GM10266 (cell line): Measurements from ENCODE around the gene APOF.
"Not testable (repeated sequence)": the region's sequence is repeated elsewhere in the genome, so short reads cannot be mapped to it uniquely, and the experiment has no call there.

Experiments
- DNase-seq: peaks from one replicate; pipeline ENCODE4 v3.0.0; 2012; ENCODE audit errors: extremely low spot score
- TF ChIP-seq, protein P1 (sequence below): IDR thresholded peaks from 2 replicates; pipeline ENCODE4 v1.5.1; 2012; ENCODE audit warnings: mild to moderate bottlenecking, low read depth; ENCODE audit not compliant: control insufficient read depth, insufficient read depth; ENCODE audit errors: missing control alignments

Gene APOF

DNA sequence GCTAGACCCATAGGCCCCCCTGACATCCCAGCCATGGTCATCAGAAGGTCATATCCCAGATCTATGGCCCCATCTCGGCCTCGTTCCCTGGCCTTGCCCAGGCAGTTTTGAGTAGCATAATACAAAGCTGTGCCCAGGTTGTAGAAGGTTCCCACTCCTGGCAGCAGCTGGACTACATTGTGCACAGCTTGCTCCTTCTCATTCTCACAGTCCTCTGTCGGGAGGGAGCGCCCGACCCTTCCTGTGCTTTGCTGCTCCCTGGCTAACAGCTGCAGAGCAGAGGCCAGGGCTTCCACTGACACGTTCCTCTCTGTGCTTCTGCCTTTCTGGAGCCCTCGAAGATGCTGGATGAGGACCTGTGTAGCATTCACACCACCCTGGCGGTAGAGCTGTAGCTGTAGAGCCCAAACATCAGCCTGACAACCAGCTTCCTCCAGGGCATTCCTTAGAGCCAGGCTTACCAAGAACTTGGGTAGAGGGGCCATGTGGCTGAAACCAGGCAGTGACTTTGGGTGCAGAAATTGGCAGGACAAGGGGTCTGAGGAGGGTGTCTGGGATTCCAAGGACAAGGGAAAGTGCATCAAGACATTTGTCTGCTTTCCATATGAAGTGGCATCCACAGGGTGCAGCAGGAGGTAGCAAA lies 1.0 kb downstream of the APOF start:
- no peak for DNase-seq
- TF ChIP-seq, protein P1, sequence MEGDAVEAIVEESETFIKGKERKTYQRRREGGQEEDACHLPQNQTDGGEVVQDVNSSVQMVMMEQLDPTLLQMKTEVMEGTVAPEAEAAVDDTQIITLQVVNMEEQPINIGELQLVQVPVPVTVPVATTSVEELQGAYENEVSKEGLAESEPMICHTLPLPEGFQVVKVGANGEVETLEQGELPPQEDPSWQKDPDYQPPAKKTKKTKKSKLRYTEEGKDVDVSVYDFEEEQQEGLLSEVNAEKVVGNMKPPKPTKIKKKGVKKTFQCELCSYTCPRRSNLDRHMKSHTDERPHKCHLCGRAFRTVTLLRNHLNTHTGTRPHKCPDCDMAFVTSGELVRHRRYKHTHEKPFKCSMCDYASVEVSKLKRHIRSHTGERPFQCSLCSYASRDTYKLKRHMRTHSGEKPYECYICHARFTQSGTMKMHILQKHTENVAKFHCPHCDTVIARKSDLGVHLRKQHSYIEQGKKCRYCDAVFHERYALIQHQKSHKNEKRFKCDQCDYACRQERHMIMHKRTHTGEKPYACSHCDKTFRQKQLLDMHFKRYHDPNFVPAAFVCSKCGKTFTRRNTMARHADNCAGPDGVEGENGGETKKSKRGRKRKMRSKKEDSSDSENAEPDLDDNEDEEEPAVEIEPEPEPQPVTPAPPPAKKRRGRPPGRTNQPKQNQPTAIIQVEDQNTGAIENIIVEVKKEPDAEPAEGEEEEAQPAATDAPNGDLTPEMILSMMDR: no peak

- TF ChIP-seq, protein P1: no peak
Observed at GRCh38 chr12:56359851-56360767, 2.5 kb downstream of the APOF start, which contains the start of gene STAT2. TSS of gene STAT2 (minus strand) at chr12:56360107. CDS start at chr12:56356571, 3,536 bp downstream.

DNA sequence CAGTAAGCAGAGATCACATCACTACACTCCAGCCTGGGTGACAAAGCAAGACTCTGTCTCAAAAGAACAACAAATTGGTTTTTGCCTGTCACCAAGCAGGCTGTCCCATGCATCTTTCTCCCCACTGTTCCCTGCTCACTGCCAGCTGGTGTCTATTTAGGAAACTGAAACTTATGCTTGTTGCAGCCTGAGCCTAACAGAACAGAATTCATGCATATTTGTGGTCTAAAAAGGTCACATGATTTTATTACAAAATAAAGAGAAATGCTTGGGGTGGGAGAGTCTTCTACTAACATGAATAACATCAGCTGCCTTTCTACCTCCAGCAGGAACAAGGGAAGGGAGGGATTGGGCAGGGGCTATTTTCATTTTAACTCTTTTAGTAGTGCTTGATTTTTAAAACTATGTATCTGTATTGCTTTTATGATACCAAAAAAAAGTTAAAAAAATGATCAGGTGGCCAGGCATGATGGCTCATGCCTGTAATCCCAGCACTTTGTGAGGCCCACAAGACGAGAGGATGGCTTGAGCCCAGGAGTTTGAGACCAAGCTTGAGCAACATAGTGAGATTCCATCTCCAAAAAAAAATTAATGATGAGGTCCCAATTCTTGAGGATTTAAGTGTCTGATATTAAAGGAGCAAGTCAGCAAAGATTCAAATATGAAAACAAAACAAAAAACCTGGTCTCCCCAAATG lies 3.7 kb downstream of the APOF start:
- TF ChIP-seq, protein P1: no peak
- no peak for DNase-seq

More at GRCh38 chr12:56359851-56360767, 2.5 kb downstream of the APOF start, which contains the start of gene STAT2:
- DNase-seq: peak; percentile 92

GRCh38 chr12:56351325-56351724 lies 11.3 kb downstream of the APOF start:
- no peak for DNase-seq
- TF ChIP-seq, protein P1: no peak

- TF ChIP-seq, protein P1: no peak
- DNase-seq: no peak
Observed at GRCh38 chr12:56350662-56351061, 12.0 kb downstream of the APOF start.

DNA sequence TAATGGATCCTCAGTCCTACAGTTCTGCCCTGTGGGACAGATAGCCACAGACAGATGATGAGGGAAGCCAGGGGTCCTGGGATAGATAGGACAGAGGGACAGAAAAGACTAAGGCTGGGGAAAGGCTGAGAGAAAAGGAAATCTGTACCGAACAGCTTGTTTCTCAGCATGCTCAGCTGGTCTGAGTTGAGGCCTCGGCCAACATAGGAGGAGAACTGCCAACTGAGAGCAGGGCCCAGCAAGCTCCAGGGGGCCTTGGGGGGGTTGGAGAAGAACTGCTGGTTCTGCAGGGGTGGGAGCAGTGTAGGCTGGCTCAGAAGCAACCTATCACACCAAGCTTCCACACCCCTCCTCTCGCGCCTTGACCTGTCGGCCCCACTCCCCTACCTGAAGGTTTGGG lies 13.9 kb downstream of the APOF start:
- DNase-seq: no peak
- TF ChIP-seq, protein P1: no peak

- DNase-seq: not testable (repeated sequence)
Observed at GRCh38 chr12:56347255-56347654, 15.4 kb downstream of the APOF start.
